ENCODE results near the gene GNB1. TPM values are rescaled to one million over a fixed set of nuclear protein-coding genes. Genes with fewer than 3 reads are reported as not detected.
A peak's percentile ranks its signal among the peaks of the same experiment; 100 is the strongest.
"Not testable (repeated sequence)": the region's sequence is repeated elsewhere in the genome, so short reads cannot be mapped to it uniquely, and the experiment has no call there.

GNB1 gene
- polyA plus RNA-seq, 3 donors: 278 to 310 (median 280) TPM

DNA sequence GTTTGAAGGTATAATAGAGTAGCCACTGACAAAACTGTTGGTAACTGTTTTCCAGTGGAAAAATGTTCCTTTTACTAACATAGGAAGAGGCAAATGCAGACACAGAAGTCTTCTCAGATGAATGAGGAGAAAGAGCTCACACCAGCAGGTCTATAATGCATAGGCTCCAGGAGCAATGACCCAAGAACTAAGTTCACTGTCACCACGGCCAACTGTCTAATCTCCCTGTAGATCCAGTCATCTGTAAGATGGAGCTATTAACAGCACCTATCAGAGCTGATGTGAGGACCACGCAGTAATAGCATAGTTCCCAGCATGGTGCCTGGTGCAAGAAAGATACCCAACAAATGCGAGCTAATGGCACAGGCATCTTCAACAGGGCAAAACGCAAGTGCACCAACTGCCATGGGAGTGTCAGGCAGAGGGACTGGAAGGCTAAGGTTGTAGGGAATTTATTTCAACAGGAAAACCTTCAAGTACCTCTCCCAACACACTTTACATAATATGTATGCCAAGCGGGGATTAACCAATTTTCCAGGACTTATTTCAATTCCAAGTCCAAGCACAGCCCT, 12.9 kb downstream of the GNB1 start:
- DNase-seq (ENCODE audit: extremely low read depth in 1 of 11, low read depth in 9 of 11, low spot score in 4 of 11): no peak

- no peak for DNase-seq (ENCODE audit: extremely low read depth in 1 of 11, low read depth in 9 of 11, low spot score in 4 of 11)
Observed at GRCh38 chr1:1876335-1876930, 14.5 kb downstream of the GNB1 start.

DNA sequence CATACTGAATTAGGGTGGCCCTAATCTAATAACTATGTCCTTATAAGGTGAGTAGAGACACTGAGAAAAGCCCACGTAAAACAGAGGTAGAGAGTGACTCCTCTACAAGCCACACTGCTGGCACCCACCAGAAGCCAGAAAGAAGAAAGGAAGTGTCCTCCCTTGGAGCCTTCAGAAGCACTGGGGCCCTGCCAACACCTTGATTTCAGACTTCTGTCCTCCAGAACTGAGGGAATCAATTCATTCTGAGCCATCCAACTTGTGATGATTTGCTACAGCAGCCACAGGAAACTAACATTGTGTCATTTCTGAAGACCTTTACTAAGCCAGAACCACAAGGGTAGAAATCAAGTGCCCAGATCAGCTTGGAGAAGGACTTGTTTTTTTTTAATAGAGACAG, 15.0 kb downstream of the GNB1 start:
- no peak for DNase-seq (ENCODE audit: extremely low read depth in 1 of 11, low read depth in 9 of 11, low spot score in 4 of 11)

DNA sequence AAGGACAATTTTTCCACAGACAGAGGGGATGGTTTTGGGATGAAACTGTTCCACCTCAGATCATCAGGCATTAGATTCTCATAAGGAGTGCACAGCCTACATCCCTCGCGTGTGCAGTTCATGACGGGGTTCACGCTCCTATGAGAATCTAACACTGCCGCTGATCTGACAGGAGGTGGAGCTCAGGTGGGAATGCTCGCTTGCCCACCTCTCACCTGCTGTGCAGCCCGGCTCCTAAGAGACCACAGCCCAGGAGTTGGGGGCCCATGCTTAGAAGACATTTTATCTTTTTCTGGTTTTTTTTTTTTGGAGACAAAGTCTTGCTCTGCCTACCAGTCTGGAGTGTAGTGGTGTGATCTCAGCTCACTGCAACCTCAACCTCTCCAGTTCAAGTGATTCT, 16.0 kb downstream of the GNB1 start:
- DNase-seq (ENCODE audit: extremely low read depth in 1 of 11, low read depth in 9 of 11, low spot score in 4 of 11): no peak

GRCh38 chr1:1873186-1873585, 17.7 kb downstream of the GNB1 start:
- DNase-seq (ENCODE audit: extremely low read depth in 1 of 11, low read depth in 9 of 11, low spot score in 4 of 11): no peak

DNA sequence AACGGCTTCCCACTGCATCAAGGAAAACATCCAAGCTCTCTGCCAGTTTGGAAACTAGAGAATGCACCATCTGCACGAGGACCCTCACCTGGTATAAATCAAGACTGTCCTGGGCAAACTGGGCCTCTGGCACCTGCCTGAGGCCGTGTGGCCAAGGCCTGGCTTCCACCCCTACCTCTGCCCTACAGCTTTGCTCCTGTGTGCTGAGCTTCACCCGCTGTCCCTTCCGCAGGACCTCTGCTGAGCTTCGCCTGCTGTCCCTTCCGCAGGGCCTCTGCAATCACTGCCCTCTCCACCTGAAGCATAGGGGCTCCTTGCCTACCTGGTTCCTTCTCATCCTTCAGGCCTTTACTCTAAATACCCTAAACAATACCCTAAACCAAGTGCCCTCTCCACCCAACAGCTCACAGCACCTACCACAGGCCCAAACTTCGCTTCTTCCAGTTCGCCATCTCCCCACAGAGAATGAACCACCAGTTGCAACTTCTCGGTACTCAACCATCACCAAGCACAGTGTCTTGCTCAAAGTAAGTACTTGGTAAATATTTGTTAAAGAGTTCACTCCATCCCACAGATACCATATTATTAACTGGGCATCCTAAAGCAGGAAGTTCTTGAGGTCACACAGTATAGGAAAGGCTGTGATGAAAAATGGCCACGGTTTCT, 18.4 kb downstream of the GNB1 start:
- DNase-seq (ENCODE audit: extremely low read depth in 1 of 11, low read depth in 9 of 11, low spot score in 4 of 11): no peak

- no peak for DNase-seq (ENCODE audit: extremely low read depth in 1 of 11, low read depth in 9 of 11, low spot score in 4 of 11)
Observed at GRCh38 chr1:1869469-1869868, 21.4 kb downstream of the GNB1 start.

DNA sequence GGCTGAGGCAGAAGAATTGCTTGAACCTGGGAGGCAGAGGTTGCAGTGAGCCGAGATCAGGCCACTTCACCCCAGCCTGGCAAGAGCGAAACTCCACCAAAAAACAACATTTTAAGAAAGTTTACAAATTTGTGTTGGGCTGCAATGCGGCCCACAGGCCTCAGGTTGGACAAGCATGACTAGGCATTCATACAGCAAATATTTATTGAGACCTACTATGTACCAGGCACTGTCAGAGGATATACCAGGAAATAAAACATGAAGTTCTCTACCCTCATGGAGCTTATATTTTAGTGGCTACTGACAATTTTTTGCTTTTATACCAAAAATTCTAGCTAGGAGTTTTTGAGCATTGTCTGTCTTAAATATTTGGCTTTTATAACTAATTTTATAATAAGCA, 23.7 kb downstream of the GNB1 start:
- no peak for DNase-seq (ENCODE audit: extremely low read depth in 1 of 11, low read depth in 9 of 11, low spot score in 4 of 11)

DNA sequence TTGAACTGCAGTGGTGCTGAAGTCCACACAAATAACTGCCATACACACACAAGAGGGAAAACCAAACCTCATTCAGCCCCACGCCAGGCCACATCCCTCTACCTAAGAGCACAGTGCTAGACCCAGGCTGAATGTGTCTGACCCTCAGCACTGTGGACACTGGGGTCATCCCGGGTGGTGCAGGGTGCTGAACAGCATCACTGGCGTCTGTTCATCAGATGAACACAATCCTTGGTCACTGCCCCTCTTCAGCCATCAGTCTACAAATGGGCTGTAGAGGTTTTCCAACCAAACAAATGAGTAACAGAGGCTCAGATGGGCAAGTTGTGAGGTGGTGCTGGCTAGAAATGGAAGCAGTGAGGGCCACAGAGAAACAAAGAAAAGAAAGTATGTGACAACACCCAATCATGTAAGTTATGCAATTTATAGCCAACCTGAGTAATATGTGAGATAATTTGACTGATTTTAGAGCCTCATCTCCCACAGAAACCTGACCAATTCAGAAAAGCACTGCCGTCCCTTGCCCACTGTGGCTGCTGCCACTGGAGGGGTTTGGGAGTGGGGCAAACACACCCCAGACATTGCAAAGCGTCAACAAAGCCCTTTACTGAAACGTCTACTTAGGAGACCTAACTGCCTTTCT, 27.9 kb downstream of the GNB1 start:
- DNase-seq (ENCODE audit: extremely low read depth in 1 of 11, low read depth in 9 of 11, low spot score in 4 of 11): no peak

DNA sequence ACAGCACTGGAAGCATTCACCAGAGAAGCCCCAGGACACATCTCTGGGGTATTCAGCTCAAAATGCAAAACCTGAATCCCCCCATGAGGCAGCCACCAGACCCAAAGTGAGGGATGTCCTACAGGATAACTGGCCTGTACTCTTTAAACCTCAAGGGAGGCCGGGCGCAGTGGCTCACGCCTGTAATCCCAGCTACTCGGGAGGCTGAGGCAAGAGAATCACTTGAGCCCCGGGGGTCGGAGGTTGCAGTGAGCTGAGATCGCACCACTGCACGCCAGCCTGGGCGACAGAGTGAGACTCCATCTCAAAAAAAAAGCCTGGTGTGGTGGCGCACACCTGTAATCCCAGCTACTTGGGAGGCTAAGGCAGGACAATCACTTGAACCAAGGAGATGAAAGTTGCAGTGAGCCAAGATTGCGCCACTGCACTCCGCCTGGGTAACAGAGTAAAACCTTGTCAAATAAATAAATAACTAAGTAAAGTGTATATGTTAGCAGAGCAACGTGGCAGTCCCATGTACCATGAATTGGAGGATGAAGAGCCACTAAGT, 29.1 kb downstream of the GNB1 start:
- DNase-seq (ENCODE audit: extremely low read depth in 1 of 11, low read depth in 9 of 11, low spot score in 4 of 11): not testable (repeated sequence)

GRCh38 chr1:1861339-1861730, 29.6 kb downstream of the GNB1 start:
- no peak for DNase-seq (ENCODE audit: extremely low read depth in 1 of 11, low read depth in 9 of 11, low spot score in 4 of 11)

- not testable (repeated sequence) for DNase-seq (ENCODE audit: extremely low read depth in 1 of 11, low read depth in 9 of 11, low spot score in 4 of 11)
Observed at GRCh38 chr1:1859970-1860697, 30.8 kb downstream of the GNB1 start.

DNA sequence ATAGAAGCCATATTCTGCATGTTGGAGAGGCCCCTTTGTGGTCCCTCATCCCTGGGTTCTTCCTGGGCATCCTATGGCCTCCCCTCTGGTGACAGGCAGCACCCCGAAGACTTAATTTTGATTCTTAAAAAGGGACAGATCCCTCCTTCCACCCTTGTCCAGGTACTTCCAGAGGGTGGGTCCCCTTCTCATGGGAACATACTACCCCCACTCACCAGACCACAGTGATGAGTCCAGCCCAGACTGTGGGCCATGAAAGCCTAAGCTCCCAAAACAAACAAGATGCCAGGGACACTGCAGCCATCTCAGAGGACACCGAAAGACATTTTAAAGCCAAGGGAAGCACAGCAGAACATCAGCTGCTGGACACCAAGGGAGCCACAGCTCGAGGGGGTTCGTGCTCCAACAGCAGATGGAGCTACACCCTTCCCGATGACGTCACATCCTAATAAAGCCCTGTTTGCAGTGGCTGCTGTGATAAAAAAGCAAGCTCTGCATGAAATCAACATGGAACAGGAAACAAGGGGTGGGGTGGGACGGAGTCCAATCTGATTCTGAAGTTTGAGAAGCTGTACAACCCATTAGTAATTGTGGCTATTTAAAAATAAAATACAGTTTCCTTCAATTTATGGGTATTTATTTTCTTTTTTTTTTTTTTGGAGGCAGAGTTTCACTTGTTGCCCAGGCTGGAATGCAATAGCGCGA, 32.4 kb downstream of the GNB1 start:
- DNase-seq (ENCODE audit: extremely low read depth in 1 of 11, low read depth in 9 of 11, low spot score in 4 of 11): peak; percentile 35 to 80 (median 56)

- DNase-seq (ENCODE audit: extremely low read depth in 1 of 11, low read depth in 9 of 11, low spot score in 4 of 11): no peak
Observed at GRCh38 chr1:1857096-1857703, 33.7 kb downstream of the GNB1 start.

GRCh38 chr1:1856161-1856560, 34.7 kb downstream of the GNB1 start:
- DNase-seq (ENCODE audit: extremely low read depth in 1 of 11, low read depth in 9 of 11, low spot score in 4 of 11): not testable (repeated sequence)

- no peak for DNase-seq (ENCODE audit: extremely low read depth in 1 of 11, low read depth in 9 of 11, low spot score in 4 of 11)
Observed at GRCh38 chr1:1853593-1854257, 37.2 kb downstream of the GNB1 start.

DNA sequence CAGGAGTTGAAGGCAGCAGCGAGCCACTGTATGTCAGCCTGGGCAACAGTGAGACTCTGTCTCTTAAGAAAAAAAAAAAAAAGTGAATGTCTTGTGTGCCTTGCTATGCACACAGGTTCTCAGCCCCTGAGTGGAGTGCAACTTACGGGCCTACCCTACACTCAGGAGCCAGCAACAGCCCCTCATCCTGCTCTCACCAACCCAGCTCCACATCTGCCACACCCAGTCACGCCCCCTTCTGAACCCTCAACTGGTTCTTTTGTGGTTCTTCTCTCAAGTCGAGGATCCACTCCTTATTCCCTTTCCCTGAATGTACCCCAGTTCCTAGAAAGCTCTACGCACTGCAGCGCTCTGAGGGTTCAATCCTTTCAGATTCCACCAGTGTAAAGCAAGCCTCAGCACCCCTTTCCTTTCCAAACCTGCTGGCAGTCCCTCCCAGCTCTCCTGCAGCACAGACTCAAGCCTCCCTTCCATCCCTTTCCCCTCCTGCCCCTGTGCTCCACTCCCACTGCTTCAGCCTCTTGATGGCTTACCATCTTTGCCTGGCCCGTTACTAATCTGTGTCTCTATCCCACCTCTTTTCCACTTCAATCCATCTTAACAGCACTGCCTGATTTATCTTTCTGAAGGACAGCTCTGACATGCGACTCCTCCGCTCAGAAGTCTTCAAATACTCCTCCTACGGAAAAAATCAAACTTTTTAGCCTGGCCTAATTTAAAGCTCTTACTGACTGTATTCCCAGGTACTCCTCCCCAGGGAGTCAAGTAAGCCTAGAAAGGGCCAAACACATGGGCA, 38.1 kb downstream of the GNB1 start:
- DNase-seq (ENCODE audit: extremely low read depth in 1 of 11, low read depth in 9 of 11, low spot score in 4 of 11): no peak
